ENCODE measurements around the gene YWHAQ. TPM values are rescaled to one million over a fixed set of nuclear protein-coding genes. Genes with fewer than 3 reads are reported as not detected.
"Not testable (repeated sequence)": the region's sequence is repeated elsewhere in the genome, so short reads cannot be mapped to it uniquely, and the experiment has no call there.

Gene YWHAQ
- total RNA-seq, 1 donor from 2014 or later = 140 TPM

DNA sequence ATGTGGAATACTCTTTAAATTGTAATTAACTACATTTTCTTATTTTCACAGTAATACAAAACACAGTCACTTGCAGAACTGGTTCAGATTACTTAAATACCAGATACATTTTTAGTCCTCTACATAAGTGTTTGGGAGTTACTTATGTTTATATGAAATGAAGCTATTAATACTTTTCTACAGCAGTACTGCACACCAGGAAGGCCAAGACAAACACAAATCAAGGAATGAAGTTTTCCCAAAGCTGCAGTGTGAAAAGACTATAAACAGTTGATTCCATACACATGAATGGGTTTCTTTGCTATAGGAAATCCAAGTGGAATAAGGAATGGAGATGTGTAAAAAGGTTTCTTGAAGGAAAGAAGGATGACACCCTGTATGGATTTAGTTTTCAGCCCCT lies 45.9 kb downstream of the YWHAQ start:
- H3K36me3 ChIP-seq (ENCODE audit: control insufficient read depth in 3 of 3, insufficient read depth in 3 of 3, low read length in 3 of 3) = peaks cover 3 to 38% (median 34%) of the 10 kb centered on the region in 3 donors
- H3K27ac ChIP-seq (ENCODE audit: low read depth, low read length); H3K4me1 ChIP-seq (ENCODE audit: control insufficient read depth in 3 of 3, insufficient read depth in 3 of 3, low read length in 3 of 3); H3K9ac ChIP-seq (ENCODE audit: low read depth in 1 of 3, low read length in 3 of 3); H3K4me3 ChIP-seq (ENCODE audit: low read length in 3 of 3); H3K9me3 ChIP-seq (ENCODE audit: control insufficient read depth in 3 of 3, low read length in 3 of 3); H3K27me3 ChIP-seq (ENCODE audit: control insufficient read depth in 3 of 3, insufficient read depth in 3 of 3, low read length in 3 of 3): not testable (repeated sequence)

DNA sequence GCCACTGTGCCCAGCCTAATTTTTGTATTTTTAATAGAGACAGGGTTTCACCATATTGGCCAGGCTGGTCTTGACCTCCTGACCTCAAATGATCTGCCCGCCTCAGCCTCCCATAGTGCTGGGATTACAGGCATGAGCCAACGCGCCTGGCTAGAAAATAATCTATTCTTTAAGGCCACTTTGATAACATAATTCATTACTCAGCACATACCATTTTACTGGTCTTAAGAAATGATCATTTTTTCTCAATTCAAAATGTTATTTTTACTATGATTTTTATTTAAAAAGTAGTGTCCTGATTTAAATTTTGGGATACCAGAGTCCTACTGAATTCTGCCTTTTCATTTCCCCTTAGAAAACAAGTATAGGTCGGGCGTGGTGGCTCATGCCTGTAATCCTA lies 48.2 kb downstream of the YWHAQ start:
- Histone ChIP-seq H3K9ac (ENCODE audit: low read depth in 1 of 3, low read length in 3 of 3) (no peak overlapping the region), H3K27me3 (ENCODE audit: control insufficient read depth in 3 of 3, insufficient read depth in 3 of 3, low read length in 3 of 3) (no peaks in the 10 kb centered on the region), H3K4me1 (ENCODE audit: control insufficient read depth in 3 of 3, insufficient read depth in 3 of 3, low read length in 3 of 3) (no peaks in the 10 kb centered on the region), H3K36me3 (ENCODE audit: control insufficient read depth in 3 of 3, insufficient read depth in 3 of 3, low read length in 3 of 3) (peaks cover 3 to 32% (median 29%) of the 10 kb centered on the region in 3 donors), H3K9me3 (ENCODE audit: control insufficient read depth in 3 of 3, low read length in 3 of 3) (no peaks in the 10 kb centered on the region), H3K27ac (ENCODE audit: low read depth, low read length) (no peak overlapping the region), H3K4me3 (ENCODE audit: low read length in 3 of 3) (no peak overlapping the region)

DNA sequence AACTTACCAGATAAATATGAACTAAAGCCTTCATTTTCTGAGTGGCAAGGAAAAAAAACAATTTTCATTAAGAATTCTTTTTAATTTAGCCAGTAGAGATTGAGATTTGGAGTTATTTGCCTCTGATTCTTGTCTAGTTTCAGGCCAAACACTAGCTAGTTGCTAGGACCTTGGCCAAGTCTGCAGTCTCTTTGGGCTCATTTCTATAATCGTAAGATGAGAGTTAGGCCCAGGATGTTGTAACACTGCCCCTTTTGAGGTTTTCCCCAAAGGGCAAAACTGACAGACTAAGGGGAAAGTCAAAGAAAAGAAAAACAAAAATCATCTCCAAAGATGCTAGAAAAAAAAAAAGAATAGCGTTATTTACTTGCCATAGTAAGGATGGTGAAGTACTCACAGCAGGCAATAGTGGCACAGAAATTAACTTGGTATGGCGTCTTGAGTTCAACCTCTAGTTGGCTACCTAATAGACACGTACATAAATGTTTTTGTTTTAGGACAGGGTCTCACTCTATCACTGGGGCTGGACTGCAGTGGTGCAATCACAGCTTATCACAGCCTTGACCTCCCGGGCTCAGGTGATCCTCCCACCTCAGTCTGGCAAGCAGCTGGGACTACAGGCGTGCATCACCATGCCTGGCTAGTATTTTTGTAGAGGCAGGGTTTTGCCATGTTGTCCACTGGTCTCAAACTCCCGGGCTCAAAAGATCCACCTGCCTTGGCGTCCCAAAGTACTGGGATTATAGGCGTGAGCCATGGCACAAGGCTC lies 52.1 kb downstream of the YWHAQ start:
- no peaks in the 10 kb centered on the region for H3K9me3 ChIP-seq (ENCODE audit: control insufficient read depth in 3 of 3, low read length in 3 of 3)
- H3K27me3 ChIP-seq (ENCODE audit: control insufficient read depth in 3 of 3, insufficient read depth in 3 of 3, low read length in 3 of 3) = no peaks in the 10 kb centered on the region
- H3K36me3 ChIP-seq (ENCODE audit: control insufficient read depth in 3 of 3, insufficient read depth in 3 of 3, low read length in 3 of 3) = peaks cover 0 to 13% (median 3%) of the 10 kb centered on the region in 3 donors
- no peak overlapping the region for H3K9ac ChIP-seq (ENCODE audit: low read depth in 1 of 3, low read length in 3 of 3)
- H3K4me1 ChIP-seq (ENCODE audit: control insufficient read depth in 3 of 3, insufficient read depth in 3 of 3, low read length in 3 of 3) = no peaks in the 10 kb centered on the region
- H3K27ac ChIP-seq (ENCODE audit: low read depth, low read length) = no peak overlapping the region
- no peak overlapping the region for H3K4me3 ChIP-seq (ENCODE audit: low read length in 3 of 3)

DNA sequence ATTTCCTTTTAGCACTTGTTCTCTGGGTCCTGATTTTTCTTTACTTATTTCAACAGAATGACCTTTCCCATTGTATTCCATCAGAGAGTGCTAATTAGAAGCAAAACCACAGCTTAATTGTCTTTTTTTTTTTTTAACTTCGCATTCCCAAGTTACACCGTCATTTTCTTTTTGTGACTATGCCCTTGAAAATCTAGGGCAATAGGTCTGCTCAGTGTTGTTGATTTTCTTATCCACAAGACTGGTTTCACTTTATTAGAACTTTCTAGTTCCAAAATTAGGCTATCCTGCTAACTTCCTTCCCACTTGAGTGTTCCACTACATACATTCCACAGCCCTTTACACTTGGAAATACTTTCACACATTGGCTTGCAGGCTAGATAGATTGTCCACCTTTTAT lies 56.5 kb downstream of the YWHAQ start:
- H3K9ac ChIP-seq (ENCODE audit: low read depth in 1 of 3, low read length in 3 of 3) = no peak overlapping the region
- H3K4me3 ChIP-seq (ENCODE audit: low read length in 3 of 3) = no peak overlapping the region
- peak overlapping the region; percentile 66 for H3K27ac ChIP-seq (ENCODE audit: low read depth, low read length)
- H3K27me3 ChIP-seq (ENCODE audit: control insufficient read depth in 3 of 3, insufficient read depth in 3 of 3, low read length in 3 of 3) = no peaks in the 10 kb centered on the region
- H3K36me3 ChIP-seq (ENCODE audit: control insufficient read depth in 3 of 3, insufficient read depth in 3 of 3, low read length in 3 of 3) = no peaks in the 10 kb centered on the region
- H3K9me3 ChIP-seq (ENCODE audit: control insufficient read depth in 3 of 3, low read length in 3 of 3) = no peaks in the 10 kb centered on the region
- H3K4me1 ChIP-seq (ENCODE audit: control insufficient read depth in 3 of 3, insufficient read depth in 3 of 3, low read length in 3 of 3) = no peaks in the 10 kb centered on the region

DNA sequence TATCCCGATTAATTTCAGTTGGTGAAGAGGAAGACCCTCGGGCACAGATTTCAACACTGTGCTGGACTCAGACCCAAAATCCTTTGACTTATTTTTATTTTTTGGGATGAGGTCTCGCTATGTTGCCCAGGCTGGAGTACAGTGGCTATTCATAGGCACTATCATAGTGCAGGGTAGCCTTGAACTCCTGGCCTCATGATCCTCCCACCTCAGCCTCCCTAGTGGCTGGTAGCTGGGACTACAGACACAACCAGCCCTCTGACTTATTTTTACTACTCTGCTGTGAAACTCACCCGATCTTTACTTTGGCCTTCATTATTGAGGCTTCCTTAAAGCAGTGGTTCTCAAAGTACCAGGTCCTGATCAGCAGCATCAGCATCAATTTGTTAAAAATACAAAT lies 57.0 kb downstream of the YWHAQ start:
- H3K27ac ChIP-seq (ENCODE audit: low read depth, low read length) = peak overlapping the region; percentile 66
- H3K9ac ChIP-seq (ENCODE audit: low read depth in 1 of 3, low read length in 3 of 3) = no peak overlapping the region
- peaks cover 0 to 2% (median 0%) of the 10 kb centered on the region in 3 donors for H3K36me3 ChIP-seq (ENCODE audit: control insufficient read depth in 3 of 3, insufficient read depth in 3 of 3, low read length in 3 of 3)
- H3K4me3 ChIP-seq (ENCODE audit: low read length in 3 of 3) = no peak overlapping the region
- H3K4me1 ChIP-seq (ENCODE audit: control insufficient read depth in 3 of 3, insufficient read depth in 3 of 3, low read length in 3 of 3) = no peaks in the 10 kb centered on the region
- H3K9me3 ChIP-seq (ENCODE audit: control insufficient read depth in 3 of 3, low read length in 3 of 3) = no peaks in the 10 kb centered on the region
- no peaks in the 10 kb centered on the region for H3K27me3 ChIP-seq (ENCODE audit: control insufficient read depth in 3 of 3, insufficient read depth in 3 of 3, low read length in 3 of 3)

DNA sequence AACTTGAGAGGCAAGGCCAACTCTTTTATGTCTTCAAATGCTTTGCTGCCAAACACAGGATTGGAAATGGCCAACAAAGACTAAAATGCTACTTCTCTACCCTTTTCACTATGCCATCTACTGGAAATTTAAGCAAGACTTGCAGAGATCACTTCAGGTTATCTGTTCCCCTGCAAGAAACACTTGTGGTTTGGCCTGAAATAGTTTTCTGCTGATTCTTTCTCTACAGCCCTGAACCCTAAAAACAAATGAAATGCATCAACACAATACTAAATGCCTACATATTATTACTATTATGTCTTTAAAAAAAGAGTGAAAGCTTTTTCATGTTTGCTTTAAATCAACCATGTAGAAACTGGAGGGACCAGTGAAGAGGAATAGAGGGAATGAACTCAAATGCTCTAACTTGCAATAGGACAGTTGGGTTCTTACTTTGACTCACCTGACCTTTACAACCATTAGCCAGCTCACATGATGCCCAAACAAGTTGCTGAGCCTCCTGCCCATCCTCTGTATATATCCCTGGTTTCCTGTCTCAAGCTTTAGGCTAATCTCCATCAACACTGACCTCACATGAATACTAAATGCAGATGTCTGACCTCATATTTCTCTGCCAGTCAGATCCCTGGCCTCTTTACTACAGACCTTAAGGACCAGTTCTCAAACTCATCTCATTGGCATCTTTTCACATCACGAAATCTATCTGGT lies 57.6 kb downstream of the YWHAQ start:
- peaks cover 0 to 2% (median 0%) of the 10 kb centered on the region in 3 donors for H3K36me3 ChIP-seq (ENCODE audit: control insufficient read depth in 3 of 3, insufficient read depth in 3 of 3, low read length in 3 of 3)
- peak overlapping the region; percentile 66 for H3K27ac ChIP-seq (ENCODE audit: low read depth, low read length)
- H3K9me3 ChIP-seq (ENCODE audit: control insufficient read depth in 3 of 3, low read length in 3 of 3) = no peaks in the 10 kb centered on the region
- H3K4me1 ChIP-seq (ENCODE audit: control insufficient read depth in 3 of 3, insufficient read depth in 3 of 3, low read length in 3 of 3) = no peaks in the 10 kb centered on the region
- no peak overlapping the region for H3K4me3 ChIP-seq (ENCODE audit: low read length in 3 of 3)
- no peaks in the 10 kb centered on the region for H3K27me3 ChIP-seq (ENCODE audit: control insufficient read depth in 3 of 3, insufficient read depth in 3 of 3, low read length in 3 of 3)
- no peak overlapping the region for H3K9ac ChIP-seq (ENCODE audit: low read depth in 1 of 3, low read length in 3 of 3)

DNA sequence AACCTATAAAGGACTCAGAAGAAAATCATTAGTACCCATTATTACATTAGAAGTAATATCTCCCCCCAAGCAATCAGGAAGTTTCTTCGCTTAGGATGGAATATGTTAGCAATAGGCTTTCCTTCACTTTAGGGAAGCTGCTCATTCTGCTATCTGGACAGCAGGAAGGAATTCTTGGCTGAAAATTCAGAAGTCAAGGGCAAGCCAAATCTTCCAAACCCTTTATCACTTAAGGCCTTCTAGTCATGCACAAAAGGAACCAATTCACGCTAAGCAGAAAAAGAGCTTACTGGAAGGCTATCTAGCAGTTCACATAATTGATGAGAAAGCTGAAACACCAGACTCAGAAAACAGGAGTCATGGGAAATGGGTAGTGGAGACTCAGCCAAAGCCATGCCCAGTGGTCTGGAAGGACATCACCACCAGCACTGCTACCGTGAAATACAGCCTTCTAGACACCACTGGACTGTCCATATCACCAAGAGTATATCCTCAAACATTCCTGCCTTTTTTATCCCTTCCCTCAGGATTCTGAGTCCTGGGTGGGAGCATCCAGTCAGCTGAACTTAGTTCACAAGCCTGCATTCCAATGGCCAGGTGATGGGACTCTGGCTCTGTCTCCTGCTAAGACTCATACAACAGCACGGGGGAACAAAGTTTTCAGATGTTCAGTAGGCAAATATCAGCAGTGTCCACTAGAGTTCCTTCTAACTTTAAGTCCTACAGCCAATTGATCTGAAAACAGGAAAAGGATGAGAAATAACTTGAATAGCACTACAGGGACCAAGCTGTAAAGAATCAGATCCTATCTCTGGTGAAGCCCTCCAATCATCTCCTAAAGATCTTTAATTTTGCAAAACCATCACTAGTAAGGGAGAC lies 60.4 kb downstream of the YWHAQ start:
- no peak overlapping the region for H3K27ac ChIP-seq (ENCODE audit: low read depth, low read length)
- peaks cover 0 to 3% (median 2%) of the 10 kb centered on the region in 3 donors for H3K36me3 ChIP-seq (ENCODE audit: control insufficient read depth in 3 of 3, insufficient read depth in 3 of 3, low read length in 3 of 3)
- no peak overlapping the region for H3K9ac ChIP-seq (ENCODE audit: low read depth in 1 of 3, low read length in 3 of 3)
- peaks cover 0 to 7% (median 4%) of the 10 kb centered on the region in 3 donors for H3K4me1 ChIP-seq (ENCODE audit: control insufficient read depth in 3 of 3, insufficient read depth in 3 of 3, low read length in 3 of 3)
- no peak overlapping the region for H3K4me3 ChIP-seq (ENCODE audit: low read length in 3 of 3)
- H3K9me3 ChIP-seq (ENCODE audit: control insufficient read depth in 3 of 3, low read length in 3 of 3) = no peaks in the 10 kb centered on the region
- no peaks in the 10 kb centered on the region for H3K27me3 ChIP-seq (ENCODE audit: control insufficient read depth in 3 of 3, insufficient read depth in 3 of 3, low read length in 3 of 3)

DNA sequence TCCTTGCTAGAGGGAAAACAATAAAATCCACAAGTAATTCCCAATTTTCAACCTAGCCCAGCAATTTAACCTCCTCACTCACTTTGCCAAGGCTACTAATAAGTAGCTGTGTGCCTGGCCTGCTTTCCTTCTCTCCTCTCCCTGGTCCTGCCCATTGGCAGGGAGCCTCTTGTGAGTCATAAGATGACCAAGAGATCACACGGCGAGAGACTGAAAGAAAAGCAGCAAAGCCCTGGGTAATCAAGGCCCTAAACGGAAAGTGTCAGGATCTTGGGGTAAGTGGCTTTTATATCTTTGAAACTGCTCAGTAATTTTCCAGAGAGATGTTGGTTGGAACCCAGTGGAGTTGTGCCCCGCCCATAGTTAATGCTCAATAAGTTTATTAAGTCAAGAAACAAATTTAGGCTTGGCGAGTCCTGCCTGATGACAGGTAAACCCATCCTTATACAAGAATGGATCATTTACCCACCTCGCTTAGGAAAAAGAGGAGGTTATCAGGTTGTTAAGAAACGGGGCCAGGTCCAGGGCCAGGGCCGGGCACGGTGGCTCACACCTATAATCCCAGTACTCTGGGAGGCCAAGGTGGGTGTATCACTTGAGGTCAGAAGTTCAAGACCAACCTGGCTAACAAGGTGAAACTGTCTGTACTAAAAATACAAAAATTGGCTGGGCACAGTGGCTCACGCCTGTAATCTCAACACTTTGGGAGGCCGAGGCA lies 65.2 kb downstream of the YWHAQ start:
- Histone ChIP-seq H3K9ac (ENCODE audit: low read depth in 1 of 3, low read length in 3 of 3) (peak overlapping the region; percentile 48 to 77 (median 61)), H3K4me3 (ENCODE audit: low read length in 3 of 3) (peak overlapping the region; percentile 30 to 65 (median 50)), H3K4me1 (ENCODE audit: control insufficient read depth in 3 of 3, insufficient read depth in 3 of 3, low read length in 3 of 3) (peaks cover 3 to 10% (median 7%) of the 10 kb centered on the region in 3 donors), H3K9me3 (ENCODE audit: control insufficient read depth in 3 of 3, low read length in 3 of 3) (no peaks in the 10 kb centered on the region), H3K27ac (ENCODE audit: low read depth, low read length) (peak overlapping the region; percentile 93), H3K36me3 (ENCODE audit: control insufficient read depth in 3 of 3, insufficient read depth in 3 of 3, low read length in 3 of 3) (peaks cover 0 to 3% (median 2%) of the 10 kb centered on the region in 3 donors), H3K27me3 (ENCODE audit: control insufficient read depth in 3 of 3, insufficient read depth in 3 of 3, low read length in 3 of 3) (no peaks in the 10 kb centered on the region)

DNA sequence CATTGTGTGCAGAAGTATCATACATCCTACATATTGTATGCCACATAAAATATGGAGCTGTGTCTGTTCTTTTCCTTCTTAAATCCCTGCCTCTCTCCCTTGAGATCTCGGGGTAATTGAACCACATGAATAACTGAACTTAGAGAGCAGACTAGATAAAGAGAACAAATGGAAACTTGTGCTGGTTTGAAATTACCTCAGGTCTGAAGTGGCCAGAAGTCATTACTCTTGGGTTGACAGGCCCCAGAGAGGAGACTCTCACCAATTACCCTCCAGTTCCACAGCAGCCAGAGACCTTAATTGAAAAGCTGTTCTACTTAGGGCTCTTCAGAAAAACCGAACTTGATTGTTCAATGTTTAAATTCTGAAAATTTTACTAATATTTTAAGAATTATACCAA lies 70.2 kb downstream of the YWHAQ start:
- Histone ChIP-seq H3K27me3 (ENCODE audit: control insufficient read depth in 3 of 3, insufficient read depth in 3 of 3, low read length in 3 of 3) (no peaks in the 10 kb centered on the region), H3K4me3 (ENCODE audit: low read length in 3 of 3) (no peak overlapping the region), H3K4me1 (ENCODE audit: control insufficient read depth in 3 of 3, insufficient read depth in 3 of 3, low read length in 3 of 3) (peaks cover 4 to 9% (median 6%) of the 10 kb centered on the region in 3 donors), H3K9ac (ENCODE audit: low read depth in 1 of 3, low read length in 3 of 3) (no peak overlapping the region), H3K36me3 (ENCODE audit: control insufficient read depth in 3 of 3, insufficient read depth in 3 of 3, low read length in 3 of 3) (no peaks in the 10 kb centered on the region), H3K9me3 (ENCODE audit: control insufficient read depth in 3 of 3, low read length in 3 of 3) (no peaks in the 10 kb centered on the region), H3K27ac (ENCODE audit: low read depth, low read length) (no peak overlapping the region)

All from skeletal muscle tissue (tissue), 4 donors.